ENCODE data around the gene IQCN.
A peak's percentile ranks its signal among the peaks of the same experiment; 100 is the strongest.

IQCN gene

DNA sequence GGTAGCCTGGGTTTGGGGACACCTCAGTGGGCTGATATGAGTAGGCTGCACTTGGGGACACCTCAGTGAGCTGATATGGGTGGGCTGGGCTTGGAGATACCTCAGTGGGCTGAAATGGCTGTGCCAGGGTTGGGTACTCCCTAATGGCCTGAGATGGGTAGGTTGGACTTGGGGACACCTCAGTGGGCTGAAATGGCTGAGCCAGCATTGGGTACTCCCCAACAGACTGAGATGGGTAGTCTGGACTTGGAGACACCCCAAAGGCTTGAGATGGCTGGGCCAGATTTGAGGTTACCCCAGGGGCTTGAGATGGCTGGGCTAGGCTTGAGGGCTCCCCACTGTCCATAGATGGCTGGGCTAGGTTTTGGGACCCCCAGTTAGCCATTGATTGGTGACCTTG is 12.1 kb downstream of the IQCN start:
- TF ChIP-seq, protein P1, sequence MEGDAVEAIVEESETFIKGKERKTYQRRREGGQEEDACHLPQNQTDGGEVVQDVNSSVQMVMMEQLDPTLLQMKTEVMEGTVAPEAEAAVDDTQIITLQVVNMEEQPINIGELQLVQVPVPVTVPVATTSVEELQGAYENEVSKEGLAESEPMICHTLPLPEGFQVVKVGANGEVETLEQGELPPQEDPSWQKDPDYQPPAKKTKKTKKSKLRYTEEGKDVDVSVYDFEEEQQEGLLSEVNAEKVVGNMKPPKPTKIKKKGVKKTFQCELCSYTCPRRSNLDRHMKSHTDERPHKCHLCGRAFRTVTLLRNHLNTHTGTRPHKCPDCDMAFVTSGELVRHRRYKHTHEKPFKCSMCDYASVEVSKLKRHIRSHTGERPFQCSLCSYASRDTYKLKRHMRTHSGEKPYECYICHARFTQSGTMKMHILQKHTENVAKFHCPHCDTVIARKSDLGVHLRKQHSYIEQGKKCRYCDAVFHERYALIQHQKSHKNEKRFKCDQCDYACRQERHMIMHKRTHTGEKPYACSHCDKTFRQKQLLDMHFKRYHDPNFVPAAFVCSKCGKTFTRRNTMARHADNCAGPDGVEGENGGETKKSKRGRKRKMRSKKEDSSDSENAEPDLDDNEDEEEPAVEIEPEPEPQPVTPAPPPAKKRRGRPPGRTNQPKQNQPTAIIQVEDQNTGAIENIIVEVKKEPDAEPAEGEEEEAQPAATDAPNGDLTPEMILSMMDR (conservative IDR thresholded peaks at IDR 0.05; ENCODE audit: low read depth): no peak
- H3K27ac ChIP-seq: no peak overlapping the region
- no peak for DNase-seq (ENCODE audit: low spot score)
- ChIA-PET CTCF (interaction anchor here (0.6 to 1.2 kb wide), 5 partner anchors 10 to 70 kb away, joined by 3 to 10 read pairs (median 3); no protein-coding TSS in a partner anchor), POLR2A (ENCODE audit: low non-redundant PET) (no interaction called here)

DNA sequence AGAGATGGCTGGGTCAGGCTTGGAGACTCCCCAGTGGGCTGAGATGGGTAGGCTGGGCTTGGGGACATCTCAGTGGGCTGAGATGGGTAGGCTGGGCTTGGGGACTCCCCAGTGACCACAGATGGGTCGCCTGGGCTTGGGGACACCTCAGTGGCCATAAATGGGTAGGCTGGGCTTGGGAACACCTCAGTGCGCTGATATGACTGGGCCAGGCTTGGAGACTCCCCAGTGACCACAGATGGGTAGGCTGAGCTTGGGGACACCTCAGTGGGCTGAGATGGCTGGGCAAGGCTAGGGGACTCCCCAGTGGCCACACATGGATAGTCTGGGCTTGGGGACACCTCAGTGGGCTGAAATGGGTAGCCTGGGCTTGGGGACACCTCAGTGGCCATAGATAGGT is 12.8 kb downstream of the IQCN start:
- TF ChIP-seq, protein P1 (conservative IDR thresholded peaks at IDR 0.05; ENCODE audit: low read depth): no peak
- no peak overlapping the region for H3K27ac ChIP-seq
- ChIA-PET POLR2A (ENCODE audit: low non-redundant PET) (no interaction called here), CTCF (interaction anchor here (0.6 to 1.0 kb wide), 5 partner anchors 8 to 133 kb away, joined by 3 to 10 read pairs (median 4); no protein-coding TSS in a partner anchor)
- no peak for DNase-seq (ENCODE audit: low spot score)

DNA sequence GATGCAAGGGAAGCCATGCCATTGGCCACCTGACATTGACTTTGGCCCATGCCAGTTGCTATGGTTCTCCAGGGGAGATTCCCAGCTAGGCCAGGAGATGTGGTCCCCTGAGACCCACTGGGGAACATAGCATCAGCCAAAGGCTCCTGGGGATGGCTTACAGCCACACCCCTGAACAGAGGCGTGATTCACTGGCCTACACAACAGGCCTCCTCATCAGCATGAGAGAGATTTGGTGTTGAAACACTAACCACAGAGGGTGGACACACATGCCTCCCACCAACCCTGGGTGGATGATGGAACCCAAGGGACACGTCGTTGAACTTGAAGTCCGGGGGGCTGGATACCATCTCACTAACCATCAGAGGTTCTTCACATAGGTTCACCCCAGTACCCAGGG is 14.4 kb downstream of the IQCN start:
- ChIA-PET CTCF (no interaction called here), POLR2A (ENCODE audit: low non-redundant PET) (no interaction called here)
- H3K27ac ChIP-seq: no peak overlapping the region
- no peak for DNase-seq (ENCODE audit: low spot score)
- TF ChIP-seq, protein P1 (conservative IDR thresholded peaks at IDR 0.05; ENCODE audit: low read depth): no peak

DNA sequence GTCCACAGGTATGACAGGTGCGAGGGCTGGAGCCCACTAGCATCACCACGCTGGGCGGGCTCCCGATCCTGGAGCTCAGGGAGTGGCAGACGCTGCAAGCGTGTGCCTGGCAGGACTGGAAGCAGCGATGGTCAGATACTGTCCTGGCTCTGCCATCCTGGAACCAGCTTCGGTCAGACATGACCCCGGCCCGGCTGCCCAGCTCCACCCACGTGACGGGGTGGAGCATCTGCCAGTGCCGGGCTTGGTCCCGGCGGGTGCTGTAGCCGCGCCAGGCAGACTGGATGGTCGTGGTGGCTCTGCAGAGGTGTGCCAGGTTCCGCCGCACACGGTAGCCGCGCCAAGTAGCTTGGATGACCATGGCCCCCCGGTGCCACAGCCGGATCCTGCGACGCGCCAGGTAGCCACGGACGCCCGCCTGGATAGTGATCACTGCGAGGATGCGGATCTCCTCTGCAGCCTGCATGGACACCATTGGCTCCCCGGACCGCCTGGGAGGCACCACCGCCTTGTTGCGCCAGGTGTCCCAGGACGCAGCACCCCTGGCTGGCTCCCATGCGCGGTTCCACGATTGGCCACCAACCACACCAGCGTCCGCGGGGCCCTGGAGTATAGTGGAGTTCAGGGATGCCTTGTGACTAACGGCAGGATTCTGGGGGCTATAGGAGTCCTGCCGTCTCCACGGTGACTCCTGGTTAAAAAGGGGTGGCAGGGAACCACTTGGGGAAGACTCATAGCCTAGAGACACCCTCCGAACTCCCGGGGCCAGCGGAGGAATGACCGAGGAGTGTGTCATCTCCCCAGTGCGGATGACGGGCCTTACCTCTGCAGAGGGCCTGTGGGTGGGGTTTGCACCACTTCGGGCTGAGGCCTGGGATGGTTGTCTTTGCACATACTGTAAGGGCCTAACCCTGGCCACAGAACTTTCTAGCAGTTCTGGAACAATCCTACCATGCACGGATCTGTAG is 16.5 kb downstream of the IQCN start:
- TF ChIP-seq, protein P1 (conservative IDR thresholded peaks at IDR 0.05; ENCODE audit: low read depth): no peak
- no peak overlapping the region for H3K27ac ChIP-seq
- CTCF ChIA-PET: interaction anchor here (1.0 kb wide), 1 partner anchor 22 kb away, joined by 3 read pairs; no protein-coding TSS in a partner anchor
- DNase-seq (ENCODE audit: low spot score): no peak
- POLR2A ChIA-PET (ENCODE audit: low non-redundant PET): no interaction called here

DNA sequence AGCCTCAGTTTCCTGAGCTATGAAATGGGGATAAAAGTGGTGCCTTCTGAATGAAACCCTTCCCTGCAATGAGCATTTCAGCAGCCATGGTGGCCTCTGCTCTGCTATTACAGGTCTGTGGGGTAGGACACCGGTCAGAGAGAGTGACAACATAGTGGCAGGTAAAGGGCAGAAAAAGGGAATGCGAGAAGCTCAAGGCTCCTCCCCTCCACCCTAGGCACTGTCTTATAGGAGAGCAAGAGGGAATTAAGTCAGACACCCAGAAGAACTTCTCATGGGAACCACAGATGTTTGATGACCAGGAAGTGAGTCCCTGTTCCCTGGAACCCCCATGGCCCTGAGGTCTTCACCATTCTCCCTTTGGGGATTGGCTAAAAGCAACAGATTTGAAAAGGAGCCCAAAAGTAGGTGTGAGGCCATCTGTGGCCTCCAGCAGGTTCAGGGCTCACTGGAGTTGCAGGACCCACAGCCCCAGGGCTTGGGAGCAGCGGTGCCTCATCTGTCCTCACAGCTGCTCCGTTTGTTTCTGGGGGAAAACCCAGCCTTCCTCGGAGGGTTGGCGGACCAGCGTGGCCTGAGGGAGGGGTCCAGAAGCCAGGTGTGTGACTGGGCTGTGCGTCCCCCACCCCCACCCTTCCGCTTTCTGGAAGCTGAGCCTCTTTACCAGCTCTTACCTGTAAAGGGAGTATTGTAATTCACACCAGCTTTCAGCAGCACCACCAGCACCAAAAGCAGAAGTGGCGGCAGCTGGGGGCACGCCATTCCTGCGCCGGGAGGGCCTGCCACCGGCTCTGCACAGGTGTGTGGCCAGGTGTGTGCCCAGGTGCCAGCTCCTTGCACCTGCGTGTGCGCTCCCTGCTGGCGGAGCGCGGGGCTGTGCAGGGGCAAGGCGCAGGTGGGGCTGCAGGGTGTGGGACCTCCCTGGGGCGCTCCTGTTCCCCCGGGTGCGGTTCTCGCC is 19.4 kb downstream of the IQCN start:
- ChIA-PET POLR2A (ENCODE audit: low non-redundant PET) (interaction anchor here (0.6 kb wide), 1 partner anchor 1468 kb away, joined by 8 read pairs; no protein-coding TSS in a partner anchor), CTCF (interaction anchor here (0.6 to 1.1 kb wide), 8 partner anchors 22 to 159 kb away, joined by 3 to 4 read pairs (median 3); no protein-coding TSS in a partner anchor)
- H3K27ac ChIP-seq: no peak overlapping the region
- no peak for DNase-seq (ENCODE audit: low spot score)
- TF ChIP-seq, protein P1 (conservative IDR thresholded peaks at IDR 0.05; ENCODE audit: low read depth): peak; percentile 14; the same call in 1 of the 2 replicates

DNA sequence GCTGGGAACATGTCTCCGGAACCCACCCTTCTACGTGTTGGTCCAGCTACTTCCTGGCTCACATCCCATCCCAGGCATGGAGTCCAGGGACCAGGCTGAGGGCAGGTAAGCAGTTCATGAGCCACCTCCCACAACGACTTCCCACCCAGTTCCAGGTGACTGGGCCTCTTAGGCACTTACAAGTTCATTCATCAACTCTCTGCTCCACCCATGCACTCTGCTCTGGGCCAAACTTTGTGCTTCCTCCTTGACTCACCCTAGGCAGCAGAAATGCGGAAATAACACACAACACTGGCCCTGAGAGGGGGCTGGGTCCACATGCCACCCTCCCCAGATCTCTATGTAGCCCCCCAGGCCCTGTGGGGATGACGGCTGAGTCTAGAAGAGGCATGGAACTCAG is 20.5 kb downstream of the IQCN start:
- DNase-seq (ENCODE audit: low spot score): peak; percentile 48
- ChIA-PET CTCF (interaction anchor here (0.7 to 2.8 kb wide), 6 partner anchors 10 to 161 kb away, joined by 3 to 16 read pairs (median 4); partner anchors contain the start of gene RAB3A), POLR2A (ENCODE audit: low non-redundant PET) (no interaction called here)
- TF ChIP-seq, protein P1 (conservative IDR thresholded peaks at IDR 0.05; ENCODE audit: low read depth): no peak
- H3K27ac ChIP-seq: no peak overlapping the region; the same call in 1 of the 2 replicates

Data from RWPE1 (cell line).